CD4-positive, alpha-beta T cell treated with Interleukin-6 for 4 hours (primary cell): Measurements from ENCODE around the gene ZNF397.

ENCODE experiments used
- DNase-seq: peaks from one replicate; pipeline ENCODE4 v3.0.0-alpha.2; 2020; ENCODE audit warnings: mixed read lengths

ZNF397 gene

GRCh38 chr18:35303610-35304009 is 62.8 kb downstream of the ZNF397 start:
- DNase-seq = no peak

GRCh38 chr18:35306588-35307250 is 65.9 kb downstream of the ZNF397 start:
- DNase-seq = no peak
